Measurements from ENCODE around the gene FARS2.

- TF ChIP-seq GATA2 (IDR thresholded peaks at IDR 0.05; ENCODE audit: low read depth, low read length): no peak
- TF ChIP-seq GATA3 (IDR thresholded peaks at IDR 0.05; ENCODE audit: low read depth, low read length): no peak
Measured at GRCh38 chr6:5556011-5556410, 294.7 kb downstream of the FARS2 start.
